AML-193 (cell line): ENCODE measurements around the gene OR51A7.
"Not testable (repeated sequence)": the region's sequence is repeated elsewhere in the genome, so short reads cannot be mapped to it uniquely, and the experiment has no call there.

ENCODE experiments used
- DNase-seq, 2 experiments: peaks; one replicate each; lab custom pipeline; 2025; lab: John Stamatoyannopoulos, UW

The OR51A7 gene

DNA sequence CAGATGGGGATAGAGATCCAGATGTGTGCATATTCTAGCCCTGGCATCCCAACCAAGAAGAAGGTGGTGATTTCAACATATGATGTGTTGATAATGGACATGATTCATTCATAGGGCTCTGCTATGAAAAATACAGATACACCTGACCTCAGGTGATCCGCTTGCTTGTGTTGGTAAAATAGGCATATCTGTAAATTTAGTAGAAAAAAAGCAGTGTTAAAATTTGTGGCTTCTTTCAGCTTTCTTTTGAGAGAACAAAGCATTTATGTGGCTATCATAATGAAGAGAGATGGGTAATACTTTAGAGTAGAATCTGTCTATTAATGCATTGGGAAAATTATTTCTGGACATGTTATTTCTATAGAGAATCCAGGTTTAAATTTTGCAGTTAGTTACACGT, 52.0 kb downstream of the OR51A7 start, which contains the start of gene OR51A2:
TSS of gene OR51A2 (minus strand) at position 101 of the 400 bp plus-strand sequence. CDS start at position 101, 0 bp downstream.
- not testable (repeated sequence) for DNase-seq

DNA sequence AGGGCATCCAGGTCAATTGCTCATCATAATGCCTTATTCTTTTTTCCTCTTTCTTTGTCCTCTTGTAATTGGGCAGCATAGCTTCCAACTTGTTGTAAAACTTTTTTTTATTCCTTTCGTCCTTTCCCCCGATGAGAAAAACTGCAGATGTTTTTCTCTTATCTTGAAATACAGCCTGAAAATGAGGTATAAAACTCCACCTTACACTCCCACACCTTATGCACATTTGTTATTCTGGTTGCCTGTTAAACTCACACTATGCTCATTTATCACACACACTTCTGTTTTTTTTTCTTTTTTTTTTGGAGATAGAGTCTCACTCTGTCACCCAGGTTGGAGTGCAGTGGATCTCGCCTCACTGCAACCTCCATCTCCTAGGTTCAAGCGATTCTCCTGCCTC, 53.8 kb downstream of the OR51A7 start:
- DNase-seq, result no peak
